A204.1 (cell line): ENCODE measurements around the gene MOV10L1.

Source experiments
- FAIRE-seq: peaks from 2 replicates; lab custom pipeline; 2012; peaks lifted over from hg19 to GRCh38; lab: Jason Lieb, UNC

MOV10L1 gene

DNA sequence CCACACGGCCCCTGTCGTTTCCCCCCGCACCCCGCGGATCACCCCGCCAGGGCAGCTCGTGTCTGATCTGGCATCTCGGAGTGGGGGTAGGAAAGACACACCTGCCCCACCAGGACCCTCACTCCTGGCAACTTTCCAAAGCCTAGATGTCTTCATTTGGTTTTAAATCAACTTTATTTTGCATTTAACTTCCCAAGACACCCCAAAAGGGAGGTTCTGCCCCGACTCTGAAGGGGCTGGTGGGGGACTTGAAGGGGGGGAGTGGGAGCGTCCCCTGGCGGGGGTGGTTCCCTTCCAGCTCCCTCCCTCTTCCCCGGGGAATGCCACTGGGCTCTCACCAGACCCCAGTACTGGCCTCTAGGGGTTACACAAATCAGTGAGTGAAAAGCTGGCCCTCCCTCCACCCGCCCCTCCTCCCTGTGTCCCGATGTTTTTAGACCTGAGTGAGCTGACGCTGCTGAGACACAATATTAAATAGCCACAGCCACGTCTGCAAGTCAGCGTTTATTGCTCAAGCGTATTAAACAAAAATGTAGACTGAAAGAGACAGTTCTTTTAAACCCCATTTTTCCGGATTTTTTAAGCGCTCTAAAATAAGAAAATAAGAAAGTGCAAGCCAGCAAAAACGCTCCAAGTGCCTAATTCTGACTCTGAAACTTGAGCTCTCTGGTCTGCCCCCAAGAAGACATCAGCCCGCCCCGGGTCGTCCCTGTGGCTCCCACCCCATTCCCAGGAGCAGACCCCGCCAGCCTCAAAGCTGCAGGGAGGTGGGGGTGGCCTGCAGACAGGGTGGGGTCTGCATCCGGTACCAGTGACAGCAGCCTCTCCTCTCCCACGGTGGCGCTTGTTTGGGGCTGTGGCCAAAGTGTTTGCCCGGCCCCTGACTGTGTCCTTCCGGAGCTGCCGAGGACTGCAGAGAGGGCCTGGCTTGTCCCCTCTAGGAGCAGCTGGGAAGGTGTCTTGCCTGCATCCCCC is 30.6 kb upstream of the MOV10L1 start:
- FAIRE-seq = no peak

DNA sequence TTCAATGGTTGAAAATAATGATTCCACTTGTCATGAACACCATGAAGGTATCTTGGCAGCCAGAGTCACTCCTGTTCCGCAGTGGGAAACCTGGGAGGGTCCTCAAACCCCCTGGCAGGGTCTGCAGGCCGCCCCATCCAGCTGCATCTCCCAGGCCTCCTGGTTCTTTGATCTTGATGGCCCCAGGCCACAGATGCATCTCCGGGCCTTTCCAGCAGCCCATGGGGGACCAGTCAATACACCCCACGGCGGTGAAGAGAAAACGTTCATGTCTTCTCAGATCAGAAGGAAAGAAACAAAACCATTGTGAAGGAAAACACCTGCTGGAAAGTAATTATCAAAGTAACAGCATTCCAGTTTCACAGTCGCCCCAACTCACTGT is 29.9 kb upstream of the MOV10L1 start:
- FAIRE-seq = no peak

DNA sequence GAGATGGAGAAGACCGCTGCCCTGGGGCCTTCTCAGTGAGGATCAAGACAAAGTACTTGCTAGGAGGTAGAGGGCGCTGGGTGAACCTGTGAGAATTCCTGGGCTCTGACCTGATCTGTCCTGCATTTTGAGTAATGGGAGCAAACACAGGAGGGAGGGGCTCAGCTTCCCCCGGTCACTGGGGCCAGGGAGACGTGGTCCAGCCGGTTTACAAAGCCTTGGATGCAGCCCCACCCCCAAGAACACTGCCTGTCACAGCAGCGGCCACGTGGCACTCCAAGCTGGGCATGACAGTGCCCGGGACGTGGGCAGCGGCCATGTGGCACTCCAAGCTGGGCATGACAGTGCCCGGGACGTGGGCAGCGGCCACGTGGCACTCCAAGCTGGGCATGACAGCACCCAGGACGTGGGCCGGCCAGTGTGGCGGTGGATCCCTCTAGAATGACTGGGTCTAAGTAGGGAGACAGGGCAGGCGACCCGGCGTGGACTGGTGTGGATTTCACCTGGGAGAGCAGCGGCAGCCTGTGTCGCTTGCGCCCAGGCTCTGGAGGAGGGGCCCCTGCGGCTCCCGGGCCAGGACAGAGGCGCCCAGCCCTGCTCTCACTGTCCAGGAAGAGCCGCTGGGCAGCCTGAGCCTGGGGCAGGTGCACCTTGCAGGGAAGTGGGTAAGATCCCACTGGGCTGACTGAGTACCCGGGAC is 29.2 kb upstream of the MOV10L1 start:
- no peak for FAIRE-seq

DNA sequence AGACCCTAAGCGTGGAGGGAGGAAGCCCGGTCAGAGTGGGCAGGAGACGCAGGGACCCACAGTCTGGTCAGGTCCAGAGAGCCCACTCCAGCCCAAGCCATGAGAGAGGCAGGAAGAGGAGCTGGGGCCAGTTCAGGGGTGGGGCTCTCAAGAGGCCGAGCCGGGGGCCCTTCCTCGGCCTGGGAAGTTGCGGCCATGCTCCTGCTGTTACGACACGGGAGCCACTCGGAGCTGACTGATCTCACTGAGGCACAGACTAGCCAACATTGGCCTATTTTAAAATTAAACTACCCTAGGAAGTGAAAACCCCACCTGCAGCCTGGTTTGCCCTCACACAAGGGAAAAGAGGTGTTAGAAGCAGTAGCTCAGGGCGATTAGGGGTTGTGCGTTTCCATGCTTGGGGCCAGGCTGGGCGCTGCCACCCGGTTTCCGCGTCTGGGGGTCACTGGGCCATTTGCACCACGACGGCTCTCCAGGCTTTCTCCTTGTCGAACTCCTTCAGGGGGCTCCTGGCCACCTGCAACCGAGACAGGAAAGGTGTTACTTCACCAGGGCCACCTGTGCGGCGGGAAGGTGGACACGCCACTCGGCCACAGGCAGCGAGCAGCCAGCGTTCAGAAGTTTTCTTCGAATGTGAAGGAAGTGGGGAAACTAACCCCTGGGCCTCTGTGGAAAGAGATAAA is 28.5 kb upstream of the MOV10L1 start:
- FAIRE-seq = no peak

DNA sequence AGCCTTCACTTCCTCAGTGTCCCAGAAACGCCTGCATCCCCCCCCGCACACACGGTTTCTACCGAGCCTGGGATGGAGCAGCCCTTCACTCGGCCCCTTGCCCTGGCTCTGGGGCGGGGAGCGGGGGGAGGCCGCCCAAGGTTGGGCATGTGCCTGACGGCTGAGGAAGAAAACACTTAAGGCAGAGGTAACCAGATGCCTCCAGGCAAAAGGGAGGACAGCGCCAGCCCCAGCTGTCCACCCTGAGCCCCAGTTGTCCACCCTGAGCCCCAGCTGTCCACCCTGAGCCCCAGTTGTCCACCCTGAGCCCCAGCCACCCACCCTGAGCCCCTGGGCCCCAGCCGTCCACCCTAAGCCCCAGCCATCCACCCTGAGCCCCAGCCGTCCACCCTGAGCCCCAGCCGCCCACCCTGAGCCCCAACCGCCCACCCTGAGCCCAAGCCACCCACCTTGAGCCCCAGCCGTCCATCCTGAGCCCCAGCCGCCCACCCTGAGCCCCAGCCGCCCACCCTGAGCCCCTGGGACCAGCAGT is 27.9 kb upstream of the MOV10L1 start:
- FAIRE-seq = no peak

DNA sequence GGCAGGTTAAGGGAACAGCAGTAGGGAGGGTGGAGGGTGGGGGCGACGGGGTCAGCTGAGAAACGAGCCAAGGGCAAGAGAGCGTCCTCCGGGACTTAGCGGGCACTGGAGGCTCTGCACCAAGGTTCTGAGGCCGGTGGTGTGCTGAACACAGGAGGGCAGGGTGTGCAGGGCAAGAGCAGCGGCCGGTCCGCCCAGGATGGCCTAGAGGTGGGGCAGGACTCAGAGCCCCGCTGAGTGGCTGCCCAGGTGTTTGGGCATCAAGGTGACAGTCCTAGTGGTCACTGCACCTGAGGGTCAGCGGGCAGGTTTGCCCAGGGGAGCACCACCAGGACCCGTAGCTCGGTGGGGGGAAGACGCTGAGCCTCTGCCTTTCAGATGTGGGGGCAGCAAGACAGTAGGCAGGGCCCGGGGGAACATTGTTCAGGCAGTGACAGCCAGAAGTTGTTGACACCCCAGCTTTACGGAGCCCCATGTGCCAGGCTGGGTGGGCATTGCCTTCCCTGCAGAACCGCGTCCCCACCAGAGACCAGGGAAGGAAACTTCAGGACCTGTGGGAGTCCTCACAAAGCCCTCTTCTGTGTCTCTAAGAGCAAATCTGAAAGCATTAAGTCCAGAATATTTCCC is 27.2 kb upstream of the MOV10L1 start:
- no peak for FAIRE-seq

DNA sequence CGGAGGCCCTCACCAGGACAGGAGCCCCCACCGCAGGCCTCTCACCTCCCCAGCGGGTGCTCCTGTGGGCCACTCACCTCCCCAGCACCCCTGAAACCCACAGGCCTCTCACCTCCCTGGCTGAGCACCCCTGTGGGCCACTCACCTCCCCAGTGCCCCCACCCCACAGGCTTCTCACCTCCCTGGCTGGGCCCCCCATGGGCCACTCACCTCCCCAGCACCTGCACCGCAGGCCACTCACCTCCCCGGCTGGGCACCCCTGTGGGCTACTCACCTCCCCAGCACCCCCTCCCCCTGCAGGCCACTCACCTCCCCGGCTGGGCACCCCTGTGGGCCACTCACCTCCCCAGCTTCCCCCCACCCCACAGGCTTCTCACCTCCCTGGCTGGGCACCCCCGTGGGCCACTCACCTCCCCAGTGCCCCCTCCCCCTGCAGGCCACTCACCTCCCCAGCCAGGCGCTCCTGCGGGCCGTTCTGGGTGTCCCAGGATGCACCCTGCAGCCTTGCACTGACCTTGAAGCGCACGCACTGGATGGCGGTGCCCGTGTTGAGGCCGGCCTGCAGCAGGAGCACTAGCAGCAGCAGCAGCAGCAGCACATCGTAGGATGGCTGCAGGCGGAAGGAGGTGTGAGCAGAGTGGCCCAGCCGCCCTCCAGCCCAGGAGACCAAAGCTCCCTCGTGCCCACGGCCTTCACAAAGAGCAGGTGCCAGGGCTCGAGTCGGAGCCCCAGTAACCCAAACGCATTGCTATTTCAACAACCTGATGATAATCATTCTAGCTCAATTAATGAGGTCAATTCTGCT is 26.0 kb upstream of the MOV10L1 start:
- FAIRE-seq = no peak

DNA sequence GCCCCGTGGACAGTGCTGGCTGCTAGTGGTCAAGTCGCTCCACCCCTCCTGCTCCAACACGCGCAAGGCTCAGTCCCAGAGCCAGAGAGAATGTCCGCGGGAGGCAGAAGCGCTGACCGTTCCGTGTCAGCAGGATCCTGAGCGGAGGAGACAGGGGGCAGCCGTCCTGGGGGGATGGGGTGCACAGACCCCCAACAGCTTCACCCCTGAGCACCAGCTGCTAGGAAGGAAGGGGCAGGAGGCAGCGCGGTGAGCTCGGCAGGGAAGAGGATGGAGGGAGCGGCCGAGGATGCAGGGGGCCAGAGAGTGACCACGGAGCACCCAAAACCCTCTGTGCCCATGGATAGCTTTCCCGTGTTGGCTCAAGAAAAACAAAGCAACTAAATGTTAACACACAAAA is 25.4 kb upstream of the MOV10L1 start:
- FAIRE-seq = no peak

DNA sequence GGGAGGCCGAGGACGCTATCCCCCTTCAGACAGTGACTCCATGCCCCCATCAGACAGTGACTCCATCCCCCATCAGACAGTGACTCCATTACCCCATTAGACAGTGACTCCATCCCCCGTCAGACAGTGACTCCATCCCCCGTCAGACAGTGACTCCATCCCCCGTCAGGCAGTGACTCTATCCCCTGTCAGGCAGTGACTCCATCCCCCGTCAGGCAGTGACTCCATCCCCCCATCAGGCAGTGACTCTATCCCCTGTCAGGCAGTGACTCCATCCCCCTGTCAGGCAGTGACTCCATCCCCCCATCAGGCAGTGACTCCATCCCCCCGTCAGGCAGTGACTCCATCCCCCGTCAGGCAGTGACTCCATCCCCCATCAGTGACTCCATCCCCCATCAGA is 22.6 kb upstream of the MOV10L1 start:
- FAIRE-seq = no peak

DNA sequence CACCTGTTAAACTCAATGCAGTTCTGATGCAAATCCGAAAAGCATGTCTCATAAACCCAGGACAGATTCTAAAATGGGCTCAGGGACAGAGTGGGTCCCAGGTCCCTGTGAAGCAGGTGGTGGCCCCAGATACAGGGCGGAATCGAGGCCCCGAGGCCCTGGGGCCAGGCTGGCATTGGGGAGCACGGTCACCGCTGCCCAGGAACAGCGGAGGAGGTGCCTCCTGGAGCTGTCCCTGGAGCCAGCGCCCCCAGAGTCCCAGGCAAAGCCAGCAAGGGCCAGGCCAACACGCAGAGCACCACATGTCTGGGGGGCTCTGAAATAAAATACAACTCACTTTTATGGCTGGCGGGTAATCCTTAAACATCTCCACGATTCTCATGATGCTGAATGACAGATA is 21.7 kb upstream of the MOV10L1 start:
- no peak for FAIRE-seq

DNA sequence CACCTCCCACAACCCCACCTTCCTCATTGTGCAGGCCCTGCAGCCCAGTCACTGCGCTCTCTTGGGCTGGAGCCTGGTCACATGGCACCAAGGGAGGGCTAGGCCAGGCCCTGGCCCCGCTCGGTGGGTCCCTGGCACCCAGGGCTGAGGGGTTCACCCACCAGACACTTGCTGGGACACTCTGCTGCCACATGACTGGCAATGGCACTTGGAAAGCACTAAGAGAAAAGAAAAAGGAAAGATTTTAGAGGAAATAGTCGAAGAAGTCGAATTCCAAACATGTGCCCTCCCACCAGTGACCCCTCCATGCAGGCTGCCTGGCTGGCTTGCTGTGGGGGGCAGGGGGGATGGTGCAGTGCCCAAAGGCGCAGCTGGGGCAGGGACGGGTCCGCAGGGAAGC is 19.4 kb upstream of the MOV10L1 start:
- FAIRE-seq = no peak

DNA sequence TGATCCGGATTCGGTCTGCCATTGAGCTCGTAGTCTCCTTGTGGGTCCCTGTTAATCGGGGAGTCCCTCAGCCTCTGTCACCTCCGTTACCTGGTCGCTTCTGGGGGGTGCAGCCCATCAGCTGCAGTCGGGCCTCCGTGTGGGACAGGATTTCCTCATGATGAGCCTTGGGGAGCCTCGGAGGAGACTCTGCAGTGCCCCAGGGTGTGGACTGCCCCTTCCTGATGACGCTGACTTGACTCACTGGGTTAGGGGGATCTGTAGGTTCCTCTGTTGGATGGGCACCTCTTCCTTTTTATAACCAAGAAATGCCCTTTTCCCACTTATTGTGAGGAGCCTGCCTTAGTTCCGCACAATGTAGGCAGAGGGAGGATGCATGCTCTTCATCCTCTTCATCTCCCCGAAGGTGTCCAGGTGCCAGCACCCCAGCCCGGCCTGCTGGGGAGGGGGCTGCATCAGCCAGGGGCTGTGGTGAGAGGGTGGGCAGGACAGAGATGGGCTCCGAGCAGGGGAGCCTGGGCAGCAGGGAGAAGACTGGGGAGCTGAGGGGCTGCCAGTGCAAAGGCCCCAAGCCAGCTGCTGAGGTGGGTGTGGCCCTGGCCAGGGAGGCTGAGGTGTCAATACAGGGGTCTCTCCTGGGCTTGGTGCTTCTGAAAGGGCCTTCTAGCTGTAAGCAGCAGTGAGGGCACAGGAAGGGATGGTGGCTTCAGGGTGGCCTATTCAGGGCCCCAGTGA is 18.2 kb upstream of the MOV10L1 start:
- no peak for FAIRE-seq

DNA sequence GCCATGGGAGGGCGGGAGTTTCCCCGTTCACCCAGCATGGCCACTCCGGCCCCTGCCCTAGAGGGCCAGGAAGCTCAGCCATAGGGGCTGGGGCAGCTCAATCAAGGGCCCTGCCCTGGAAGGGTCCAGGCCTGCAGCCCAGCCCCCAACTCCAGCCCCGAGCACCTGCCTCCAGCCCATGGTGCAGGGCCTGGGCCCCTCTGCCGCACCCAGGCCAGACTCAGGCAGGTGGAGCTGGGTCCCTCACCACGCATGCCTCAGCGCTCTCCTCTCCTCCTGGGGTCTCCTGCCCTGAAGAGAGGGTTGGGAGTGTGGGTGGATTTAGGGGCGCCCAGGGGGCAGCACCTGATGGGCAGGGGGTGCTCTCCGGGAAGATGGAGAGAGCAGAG is 17.6 kb upstream of the MOV10L1 start:
- FAIRE-seq = no peak

DNA sequence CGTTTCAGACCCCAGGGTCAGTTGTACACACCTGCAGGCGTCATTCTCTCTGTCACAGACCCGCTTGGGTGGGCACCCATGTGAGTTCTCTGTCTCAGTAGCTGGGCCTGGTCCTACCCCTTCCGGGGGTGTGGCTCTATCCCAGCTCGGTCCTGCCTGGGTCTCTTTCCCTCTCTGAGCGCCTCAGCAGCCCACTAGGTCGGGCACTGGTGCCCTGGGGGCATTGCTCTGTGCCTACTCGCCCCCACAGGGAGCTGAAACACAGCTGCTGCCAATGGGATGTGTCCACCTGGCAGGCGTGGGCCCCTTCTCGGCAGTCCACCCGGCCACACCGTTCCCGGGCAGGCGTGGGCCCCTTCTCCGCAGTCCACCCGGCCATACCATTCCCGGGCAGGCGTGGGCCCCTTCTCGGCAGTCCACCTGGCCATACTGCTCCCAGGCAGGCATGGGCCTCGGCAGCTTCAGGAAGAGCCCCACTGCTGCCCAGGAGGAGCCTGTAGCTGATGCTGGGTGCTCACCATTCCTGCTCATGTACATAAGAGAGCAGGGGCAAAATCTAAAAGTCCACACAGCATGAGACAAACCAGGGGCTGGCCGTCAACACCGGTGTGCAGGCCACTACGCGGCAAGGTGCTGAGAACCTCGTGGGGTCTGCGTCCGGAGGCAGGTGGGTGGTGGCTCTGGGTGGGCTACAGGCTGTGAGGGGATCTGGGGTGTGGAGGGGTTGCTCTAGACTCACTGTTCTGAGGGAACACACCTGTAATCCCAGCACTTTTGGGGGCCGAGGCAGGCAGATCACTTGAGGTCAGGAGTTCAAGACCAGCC is 16.9 kb upstream of the MOV10L1 start:
- FAIRE-seq = no peak

DNA sequence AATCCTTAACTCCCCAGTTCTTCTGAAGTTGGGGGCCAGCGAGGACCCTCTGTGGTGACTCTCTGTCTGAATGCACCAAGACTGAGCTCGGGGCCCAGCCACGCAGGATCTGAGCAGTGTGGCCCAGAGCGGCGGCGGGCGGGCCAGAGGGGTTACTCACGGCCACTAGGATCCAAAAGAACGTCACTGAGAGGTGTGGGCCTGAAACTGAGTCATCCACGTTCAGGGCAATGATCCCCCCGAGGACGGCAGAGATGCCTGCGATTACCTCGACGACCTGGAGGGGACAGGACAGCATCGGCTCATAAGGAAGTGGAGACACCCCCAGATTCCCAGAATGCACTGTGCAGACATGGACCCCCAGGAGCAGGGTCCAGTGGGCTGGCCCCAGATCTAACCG is 15.8 kb upstream of the MOV10L1 start:
- FAIRE-seq = no peak

DNA sequence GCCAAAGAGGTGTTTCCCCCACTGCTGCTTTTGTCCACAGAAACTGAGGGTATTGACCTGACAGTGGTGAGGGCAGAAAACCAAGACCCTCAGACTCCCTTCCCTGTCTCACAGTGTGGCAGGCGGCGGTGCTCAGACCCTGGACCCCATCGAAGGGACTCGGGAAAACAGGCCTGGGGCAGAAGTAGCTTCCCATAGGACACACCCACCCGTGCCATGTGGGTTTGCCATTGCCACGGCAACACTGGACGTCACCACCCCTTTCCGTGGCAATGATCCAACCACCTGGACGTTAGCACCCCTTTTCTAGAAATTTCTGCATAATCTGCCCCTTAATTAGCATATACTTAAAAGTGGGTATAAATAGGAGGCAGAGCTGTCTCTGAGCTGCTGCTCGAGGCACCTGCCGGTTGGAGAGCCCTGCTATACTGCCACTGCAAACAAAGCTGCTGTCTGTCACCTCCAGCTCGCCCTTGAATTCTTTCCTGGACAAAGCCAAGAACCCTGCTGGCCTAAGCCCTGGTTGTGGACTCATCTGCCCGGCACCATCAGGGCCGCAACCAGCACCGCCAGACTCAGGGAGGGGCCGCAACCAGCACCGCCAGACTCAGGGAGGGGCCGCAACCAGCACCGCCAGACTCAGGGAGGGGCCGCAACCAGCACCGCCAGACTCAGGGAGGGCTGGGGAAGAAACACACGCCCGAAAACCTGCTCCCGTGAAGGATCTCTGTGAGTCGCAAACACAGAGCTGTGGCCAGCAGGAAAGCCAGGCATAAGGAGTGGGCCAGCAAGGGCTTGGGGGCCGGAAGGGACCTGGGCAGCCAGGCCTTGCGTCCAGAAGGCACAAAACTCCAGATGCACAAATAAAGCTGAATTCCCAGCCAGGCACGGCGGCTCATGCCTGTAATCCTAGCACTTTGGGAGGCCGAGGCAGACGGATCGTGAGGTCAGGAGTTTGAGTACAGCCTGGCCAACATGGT is 15.0 kb upstream of the MOV10L1 start:
- no peak for FAIRE-seq

DNA sequence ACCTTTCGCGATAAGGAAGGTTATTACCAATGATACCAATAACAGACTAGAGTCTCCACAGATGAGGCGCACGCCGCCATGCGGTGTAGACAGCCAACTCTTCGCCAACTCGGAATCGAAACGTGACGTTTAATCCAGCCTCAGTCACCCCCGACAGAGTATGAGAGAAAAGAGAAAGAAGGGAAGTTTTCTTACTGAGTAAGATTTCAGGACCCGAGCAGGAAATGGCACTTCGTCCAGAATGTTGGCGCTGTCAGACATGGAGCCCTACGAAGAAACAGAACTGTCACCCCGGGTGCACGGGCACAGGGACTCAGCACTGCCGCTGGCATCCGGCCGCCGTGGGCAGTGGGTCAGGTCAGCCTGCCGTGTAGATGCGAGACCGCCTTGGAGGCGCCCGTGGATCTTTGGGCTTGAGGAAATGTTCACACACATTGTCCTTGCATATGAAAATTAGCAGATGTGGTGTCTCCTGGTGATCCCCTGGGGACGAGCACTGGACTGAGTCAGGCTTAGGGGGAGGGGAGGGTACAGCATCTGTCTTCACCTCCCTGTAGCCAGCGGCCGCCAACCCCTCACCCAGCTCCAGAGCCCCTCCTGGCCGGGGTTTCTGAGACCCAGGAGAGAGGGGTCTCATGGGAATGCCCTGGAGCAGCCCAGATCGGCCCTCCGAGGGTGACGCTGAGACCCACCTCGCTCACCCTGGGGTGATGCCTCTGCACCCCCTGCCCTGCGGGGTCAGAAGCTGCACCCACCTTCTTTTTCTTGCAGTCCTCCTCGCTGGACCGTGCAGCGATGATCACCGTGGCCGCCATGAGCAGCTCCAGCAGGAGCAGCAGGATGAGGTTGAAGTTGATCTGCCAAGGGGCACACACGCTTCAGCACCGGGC is 12.9 kb upstream of the MOV10L1 start:
- no peak for FAIRE-seq

DNA sequence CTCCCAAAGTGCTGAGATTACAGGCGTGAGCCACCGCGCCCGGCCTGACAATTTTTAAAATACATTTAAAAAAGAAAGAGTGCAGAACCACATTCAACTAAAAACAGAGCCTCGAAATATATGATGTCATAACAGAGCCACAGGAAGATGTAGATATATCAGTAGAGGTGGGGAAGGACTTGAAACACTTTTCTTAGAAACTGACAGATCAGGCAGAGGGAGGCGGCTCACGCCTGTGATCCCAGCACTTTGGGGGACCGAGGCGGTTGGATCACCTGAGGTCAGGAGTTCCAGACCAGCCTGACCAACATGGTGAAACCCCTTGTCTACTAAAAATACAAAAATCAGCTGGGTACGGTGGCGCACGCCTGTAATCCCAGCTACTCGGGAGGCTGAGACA is 11.6 kb upstream of the MOV10L1 start:
- no peak for FAIRE-seq
